ENCODE results near the gene ARHGAP22. TPM values are rescaled to one million over a fixed set of nuclear protein-coding genes. Genes with fewer than 3 reads are reported as not detected.
A peak's percentile ranks its signal among the peaks of the same experiment; 100 is the strongest.

Gene ARHGAP22
- total RNA-seq, 1 donor = 60.2 TPM

GRCh38 chr10:48638739-48639527 is 34.1 kb upstream of the ARHGAP22 start:
- no peak for TF ChIP-seq CTCF (IDR thresholded peaks at IDR 0.05; ENCODE audit: insufficient read depth, low read length)
- DNase-seq (ENCODE audit: low read depth) = peak; percentile 25
- H3K4me3 ChIP-seq (ENCODE audit: low read depth, low read length) = no peak overlapping the region

GRCh38 chr10:48638158-48638557 is 33.3 kb upstream of the ARHGAP22 start:
- TF ChIP-seq CTCF (IDR thresholded peaks at IDR 0.05; ENCODE audit: insufficient read depth, low read length) = no peak
- no peak for DNase-seq (ENCODE audit: low read depth)
- no peak overlapping the region for H3K4me3 ChIP-seq (ENCODE audit: low read depth, low read length)

- no peak for DNase-seq (ENCODE audit: low read depth)
- no peak overlapping the region for H3K4me3 ChIP-seq (ENCODE audit: low read depth, low read length)
- TF ChIP-seq CTCF (IDR thresholded peaks at IDR 0.05; ENCODE audit: insufficient read depth, low read length) = no peak
Observed at GRCh38 chr10:48636901-48637300, 32.0 kb upstream of the ARHGAP22 start.

- DNase-seq (ENCODE audit: low read depth) = no peak
- no peak overlapping the region for H3K4me3 ChIP-seq (ENCODE audit: low read depth, low read length)
- TF ChIP-seq CTCF (IDR thresholded peaks at IDR 0.05; ENCODE audit: insufficient read depth, low read length) = no peak
Observed at GRCh38 chr10:48636231-48636630, 31.4 kb upstream of the ARHGAP22 start.

GRCh38 chr10:48634984-48635557 is 30.2 kb upstream of the ARHGAP22 start:
- TF ChIP-seq CTCF (IDR thresholded peaks at IDR 0.05; ENCODE audit: insufficient read depth, low read length) = no peak
- no peak overlapping the region for H3K4me3 ChIP-seq (ENCODE audit: low read depth, low read length)
- no peak for DNase-seq (ENCODE audit: low read depth)

GRCh38 chr10:48634198-48634983 is 29.5 kb upstream of the ARHGAP22 start:
- peak overlapping the region; percentile 34 for H3K4me3 ChIP-seq (ENCODE audit: low read depth, low read length)
- peak; percentile 95 for DNase-seq (ENCODE audit: low read depth)
- peak; percentile 0 for TF ChIP-seq CTCF (IDR thresholded peaks at IDR 0.05; ENCODE audit: insufficient read depth, low read length)
